Measurements from ENCODE around the gene LRP2. TPM values are rescaled to one million over a fixed set of nuclear protein-coding genes. Genes with fewer than 3 reads are reported as not detected.

The LRP2 gene
- total and polyA plus RNA-seq, 2 of the 4 experiments (the other 2 are of a cell fraction), result not detected

- no peak overlapping the region for H3K23ac ChIP-seq (ENCODE audit: low read depth, low read length)
- H3K27ac ChIP-seq (ENCODE audit: insufficient read depth, low read length), result no peak overlapping the region
- no peak overlapping the region for H3K14ac ChIP-seq (replicated peaks; ENCODE audit: low read depth, low read length)
- TF ChIP-seq CEBPB (IDR thresholded peaks at IDR 0.05; ENCODE audit: low read depth, low read length) (no peak), RFX5 (IDR thresholded peaks at IDR 0.05; ENCODE audit: low read depth, low read length) (no peak), CTCF (conservative IDR thresholded peaks at IDR 0.05; ENCODE audit: low read depth, low read length) (no peak), MAFK (IDR thresholded peaks at IDR 0.05; ENCODE audit: low read depth, low read length) (no peak), RAD21 (IDR thresholded peaks at IDR 0.05; ENCODE audit: low read length) (no peak), SMC3 (IDR thresholded peaks at IDR 0.05; ENCODE audit: low read depth, low read length) (no peak)
- ChIA-PET CTCF (no interaction called here), POLR2A (ENCODE audit: unreplicated experiment) (no interaction called here)
- H4K5ac ChIP-seq (ENCODE audit: low read depth, low read length), result no peak overlapping the region
- no peak overlapping the region for H2AK5ac ChIP-seq (ENCODE audit: low read depth, low read length)
- intact Hi-C loops (cut with micrococcal nuclease), result no loop called here
- no peak overlapping the region for H4K91ac ChIP-seq (ENCODE audit: insufficient read depth, low read depth, low read length)
- DNase-seq, result no peak
- H2BK120ac ChIP-seq (ENCODE audit: low read depth, low read length), result no peak overlapping the region
- dilution Hi-C loops (cut with HindIII; ENCODE audit: low sequenced_read_pairs, unreplicated experiment), result no loop called here
- BruUV-seq (replicated peaks), result no TSS peak
- H3K9me1 ChIP-seq (ENCODE audit: insufficient read depth, low read length), result no peaks in the 10 kb centered on the region
- H4K8ac ChIP-seq (ENCODE audit: low read depth in 2 of 2, low read length in 2 of 2), result no peak overlapping the region
- no peak overlapping the region for H3K4me3 ChIP-seq (ENCODE audit: insufficient read depth, low read depth, low read length)
- 55% methylated on average over 1 of the region's 3 CpGs; no CpG with 5 or more reads in 1 of the 2 experiments for WGBS, 2 experiments (ENCODE audit: extremely low coverage in 2 of 2, insufficient read length in 1 of 2)
- H3K4me2 ChIP-seq (ENCODE audit: low read depth, low read length), result no peak overlapping the region
- H3K4me1 ChIP-seq (ENCODE audit: control insufficient read depth, insufficient read depth, low read length), result no peaks in the 10 kb centered on the region
- no peak overlapping the region for H3K18ac ChIP-seq (ENCODE audit: low read depth, low read length)
- no peaks in the 10 kb centered on the region for H3K36me3 ChIP-seq (ENCODE audit: control insufficient read depth, insufficient read depth, low read length)
- no peak overlapping the region for H2AK9ac ChIP-seq (replicated peaks; ENCODE audit: low read depth, low read length, poor library complexity)
- no peak overlapping the region for H3K9ac ChIP-seq (ENCODE audit: low read depth, low read length)
- H4K20me1 ChIP-seq (ENCODE audit: insufficient read depth, low read length), result no peaks in the 10 kb centered on the region
- in situ Hi-C loops (cut with MboI; ENCODE audit: low sequenced_read_pairs), result no loop called here
- no peak overlapping the region for H2BK15ac ChIP-seq (ENCODE audit: low read depth, low read length)
- no peak overlapping the region for H3K56ac ChIP-seq (ENCODE audit: extremely low read depth, insufficient read depth, low read length)
- H3K4ac ChIP-seq (ENCODE audit: low read depth, low read length), result no peak overlapping the region
- ATAC-seq (ENCODE audit: low read depth), result no peak
- no peak overlapping the region for H2BK5ac ChIP-seq (ENCODE audit: low read depth, low read length, poor library complexity, severe bottlenecking)
- H3K79me1 ChIP-seq (ENCODE audit: low read depth in 1 of 2, low read length in 2 of 2), result no peaks in the 10 kb centered on the region
- H3K27me3 ChIP-seq (ENCODE audit: control insufficient read depth, insufficient read depth, low read length), result no peaks in the 10 kb centered on the region
- no peak overlapping the region for H2BK20ac ChIP-seq (ENCODE audit: low read depth, low read length)
- H3K9me3 ChIP-seq (ENCODE audit: control insufficient read depth, insufficient read depth, low read length), result no peaks in the 10 kb centered on the region
- H2AFZ ChIP-seq (replicated peaks; ENCODE audit: low read length, poor library complexity), result no peak overlapping the region
Measured at GRCh38 chr2:169108099-169108884, 254.0 kb downstream of the LRP2 start.
